Bronchial epithelial cell (primary cell): ENCODE results near the gene SEC14L5. TPM values are rescaled to one million over a fixed set of nuclear protein-coding genes. Genes with fewer than 3 reads are reported as not detected.

Source experiments
- DNase-seq: peaks from one replicate; pipeline ENCODE4 v3.0.0-alpha.2; 2010; ENCODE audit warnings: low read depth
- FAIRE-seq: peaks from 2 replicates; lab custom pipeline; 2011; peaks lifted over from hg19 to GRCh38; lab: Jason Lieb, UNC
- H3K27me3 ChIP-seq: 2 replicates; pipeline ENCODE4 v1.5.1; 2011; ENCODE audit warnings: low read length; ENCODE audit not compliant: control insufficient read depth, insufficient read depth
- H3K36me3 ChIP-seq: 2 replicates; pipeline ENCODE4 v1.5.1; 2011; ENCODE audit warnings: low read length; ENCODE audit not compliant: control insufficient read depth, insufficient read depth
- H3K4me3 ChIP-seq: 2 replicates; pipeline ENCODE4 v1.5.1; 2011; ENCODE audit warnings: mild to moderate bottlenecking, low read depth, low read length, control low read depth
- total RNA-seq: library from RNA; depleted of rRNA; stranded (reverse); fragments of >200 nt; gene quantifications from 2 replicates; pipeline ENCODE4 v1.2.1, GENCODE V29; 2014
- TF ChIP-seq, protein P1 (sequence below): IDR thresholded peaks from 2 replicates; pipeline ENCODE4 v1.5.1; 2011; ENCODE audit warnings: mild to moderate bottlenecking, moderate library complexity, low read length, control low read depth, inconsistent platforms; ENCODE audit not compliant: insufficient read depth, severe bottlenecking

Gene SEC14L5
- total RNA-seq, 1 donor from 2014 or later: under 0.01 TPM

DNA sequence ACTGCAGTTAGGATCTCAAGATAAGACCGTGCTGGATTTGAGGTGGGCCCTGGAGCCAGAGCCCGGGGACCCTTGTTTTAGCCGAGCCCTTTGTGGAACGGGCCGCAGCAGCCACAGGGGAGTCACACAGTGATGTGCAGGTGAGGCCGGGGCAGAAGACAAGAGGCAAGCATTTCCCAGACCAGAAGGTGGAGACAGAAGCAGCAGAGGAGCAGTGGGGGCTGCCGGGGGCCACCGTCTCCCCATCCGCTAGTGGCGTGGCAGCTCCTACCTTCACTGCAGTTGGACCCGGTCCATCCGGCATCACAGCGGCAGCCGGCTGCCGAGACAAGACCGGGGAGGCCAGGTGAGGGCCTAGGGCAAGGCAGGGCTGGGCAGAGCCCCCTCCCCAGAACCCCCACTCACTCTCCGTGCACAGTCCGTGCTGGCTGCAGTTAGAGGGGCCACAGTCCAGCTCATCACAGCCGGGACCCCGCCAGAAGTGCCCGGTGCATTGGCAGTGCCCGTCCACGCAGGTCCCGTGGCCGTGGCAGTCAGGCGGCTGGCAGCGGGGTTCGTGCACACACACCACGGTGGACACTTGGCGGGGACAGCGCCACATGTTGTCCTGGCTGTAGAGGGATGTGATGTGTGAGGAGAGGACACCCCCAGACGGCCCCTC is 69.6 kb downstream of the SEC14L5 start:
- Histone ChIP-seq H3K27me3 (no peaks in the 10 kb centered on the region), H3K4me3 (no peak overlapping the region), H3K36me3 (peaks cover 2% of the 10 kb centered on the region)
- DNase-seq (no peak), FAIRE-seq (no peak)
- TF ChIP-seq, protein P1, sequence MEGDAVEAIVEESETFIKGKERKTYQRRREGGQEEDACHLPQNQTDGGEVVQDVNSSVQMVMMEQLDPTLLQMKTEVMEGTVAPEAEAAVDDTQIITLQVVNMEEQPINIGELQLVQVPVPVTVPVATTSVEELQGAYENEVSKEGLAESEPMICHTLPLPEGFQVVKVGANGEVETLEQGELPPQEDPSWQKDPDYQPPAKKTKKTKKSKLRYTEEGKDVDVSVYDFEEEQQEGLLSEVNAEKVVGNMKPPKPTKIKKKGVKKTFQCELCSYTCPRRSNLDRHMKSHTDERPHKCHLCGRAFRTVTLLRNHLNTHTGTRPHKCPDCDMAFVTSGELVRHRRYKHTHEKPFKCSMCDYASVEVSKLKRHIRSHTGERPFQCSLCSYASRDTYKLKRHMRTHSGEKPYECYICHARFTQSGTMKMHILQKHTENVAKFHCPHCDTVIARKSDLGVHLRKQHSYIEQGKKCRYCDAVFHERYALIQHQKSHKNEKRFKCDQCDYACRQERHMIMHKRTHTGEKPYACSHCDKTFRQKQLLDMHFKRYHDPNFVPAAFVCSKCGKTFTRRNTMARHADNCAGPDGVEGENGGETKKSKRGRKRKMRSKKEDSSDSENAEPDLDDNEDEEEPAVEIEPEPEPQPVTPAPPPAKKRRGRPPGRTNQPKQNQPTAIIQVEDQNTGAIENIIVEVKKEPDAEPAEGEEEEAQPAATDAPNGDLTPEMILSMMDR: no peak

DNA sequence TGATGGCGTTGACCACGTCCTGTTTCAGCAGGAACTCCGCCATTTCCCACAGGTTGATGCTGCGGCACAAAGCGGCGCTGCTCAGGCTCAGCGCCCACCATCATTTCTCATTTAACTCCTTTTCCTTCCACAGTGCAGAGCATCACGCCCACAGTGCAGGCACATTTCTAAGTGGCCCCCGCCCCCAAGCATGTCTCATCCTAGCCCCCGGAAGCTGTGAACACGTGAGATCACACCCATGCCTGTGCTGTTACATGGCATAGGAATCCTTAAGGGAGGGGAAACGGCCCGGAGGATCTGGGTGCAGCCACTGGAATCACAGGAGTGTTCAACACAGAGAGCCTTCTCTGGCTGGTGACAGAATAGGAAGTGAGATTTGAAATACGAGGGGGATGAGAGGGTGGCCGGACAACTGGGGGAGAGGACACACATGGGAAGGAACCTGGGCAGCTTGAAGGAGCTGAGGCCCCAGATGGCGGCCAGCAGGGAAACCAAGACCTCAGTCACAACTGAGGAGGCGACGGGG is 70.9 kb downstream of the SEC14L5 start:
- Histone ChIP-seq H3K4me3 (no peak overlapping the region), H3K36me3 (peaks cover 2% of the 10 kb centered on the region), H3K27me3 (no peaks in the 10 kb centered on the region)
- DNase-seq (no peak), FAIRE-seq (no peak)
- TF ChIP-seq, protein P1: no peak

DNA sequence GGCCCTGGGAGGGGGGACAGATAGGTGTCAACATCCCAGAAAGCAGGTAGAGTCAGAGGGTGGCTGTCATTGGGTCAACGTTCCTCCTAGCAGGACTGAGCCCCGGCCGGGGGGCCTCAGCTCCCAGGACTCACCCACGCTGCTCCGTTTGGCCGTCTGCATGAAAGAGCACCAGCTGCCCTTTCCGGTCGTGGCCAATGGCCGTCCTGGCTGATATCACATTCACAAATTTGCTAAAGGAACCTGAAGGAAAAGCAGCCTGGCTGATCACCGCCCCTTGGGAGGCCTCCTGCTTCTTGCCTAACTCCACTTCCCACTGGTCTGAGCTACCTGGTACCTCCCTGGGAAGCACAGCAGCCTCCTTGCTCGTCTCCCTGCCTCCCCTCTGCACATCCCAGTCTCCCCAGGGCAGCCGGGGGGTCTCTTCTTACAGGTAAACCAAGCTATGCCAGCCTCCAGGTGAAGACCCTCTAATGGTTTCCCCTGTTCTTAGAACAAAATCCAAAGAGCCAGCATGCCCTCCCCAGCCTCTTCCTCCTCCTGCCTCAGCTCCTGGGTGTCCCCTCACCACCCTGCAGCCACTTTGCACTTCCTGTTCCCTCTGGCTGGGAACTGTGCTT is 72.2 kb downstream of the SEC14L5 start:
- no peak for FAIRE-seq

DNA sequence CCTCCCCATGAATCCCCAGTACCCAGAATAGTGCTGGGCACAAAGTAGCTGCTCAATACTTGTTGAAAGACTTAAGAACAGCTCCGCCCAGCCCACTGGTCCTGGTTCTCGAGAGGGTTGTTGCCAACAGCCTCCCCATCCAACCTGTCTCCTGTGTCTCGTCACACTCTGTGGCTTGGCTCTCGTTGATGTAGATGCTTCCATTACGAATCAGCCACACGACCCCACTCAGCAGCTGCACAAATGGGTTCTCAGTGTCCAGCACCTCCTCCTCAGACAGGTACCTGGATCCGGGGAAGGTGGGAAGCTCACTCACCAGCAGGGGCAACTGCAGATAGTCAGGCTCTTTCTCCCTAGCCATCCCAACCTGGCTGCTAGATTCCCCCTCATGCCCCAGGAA is 73.5 kb downstream of the SEC14L5 start:
- no peaks in the 10 kb centered on the region for H3K27me3 ChIP-seq
- no peak for FAIRE-seq

More for the DNA sequence above, 72.2 kb downstream of the SEC14L5 start:
- Histone ChIP-seq H3K27me3 (no peaks in the 10 kb centered on the region), H3K36me3 (peaks cover 2% of the 10 kb centered on the region), H3K4me3 (no peak overlapping the region)
- no peak for DNase-seq
- TF ChIP-seq, protein P1: no peak

DNA sequence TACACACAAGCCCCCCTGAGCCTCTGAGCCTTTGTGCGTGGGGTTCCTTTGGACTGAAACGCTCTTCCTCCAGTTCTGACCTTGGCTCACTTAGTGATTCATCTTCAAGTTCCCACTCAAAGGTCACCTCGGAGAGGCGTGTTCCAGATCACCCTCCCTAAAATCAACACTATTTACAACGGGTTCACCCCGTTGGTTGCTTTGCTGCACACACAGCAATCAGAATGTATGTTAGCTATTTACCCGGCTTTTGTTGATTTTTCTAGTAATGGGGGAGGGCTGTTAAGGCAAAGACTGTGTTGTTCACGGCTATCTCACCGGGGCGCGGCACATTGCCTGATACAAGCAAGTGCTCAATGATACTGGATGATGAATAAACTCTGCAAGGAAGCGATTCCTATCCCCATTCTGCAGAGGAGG is 74.6 kb downstream of the SEC14L5 start:
- Histone ChIP-seq H3K36me3 (peaks cover 2% of the 10 kb centered on the region), H3K4me3 (peak overlapping the region; percentile 70), H3K27me3 (no peaks in the 10 kb centered on the region)
- FAIRE-seq (no peak), DNase-seq (no peak)
- TF ChIP-seq, protein P1: no peak

More for the DNA sequence above, 73.5 kb downstream of the SEC14L5 start:
- TF ChIP-seq, protein P1: no peak
- Histone ChIP-seq H3K36me3 (peaks cover 2% of the 10 kb centered on the region), H3K4me3 (no peak overlapping the region)
- DNase-seq: no peak
